ENCODE measurements around the gene GLT6D1.

DNA sequence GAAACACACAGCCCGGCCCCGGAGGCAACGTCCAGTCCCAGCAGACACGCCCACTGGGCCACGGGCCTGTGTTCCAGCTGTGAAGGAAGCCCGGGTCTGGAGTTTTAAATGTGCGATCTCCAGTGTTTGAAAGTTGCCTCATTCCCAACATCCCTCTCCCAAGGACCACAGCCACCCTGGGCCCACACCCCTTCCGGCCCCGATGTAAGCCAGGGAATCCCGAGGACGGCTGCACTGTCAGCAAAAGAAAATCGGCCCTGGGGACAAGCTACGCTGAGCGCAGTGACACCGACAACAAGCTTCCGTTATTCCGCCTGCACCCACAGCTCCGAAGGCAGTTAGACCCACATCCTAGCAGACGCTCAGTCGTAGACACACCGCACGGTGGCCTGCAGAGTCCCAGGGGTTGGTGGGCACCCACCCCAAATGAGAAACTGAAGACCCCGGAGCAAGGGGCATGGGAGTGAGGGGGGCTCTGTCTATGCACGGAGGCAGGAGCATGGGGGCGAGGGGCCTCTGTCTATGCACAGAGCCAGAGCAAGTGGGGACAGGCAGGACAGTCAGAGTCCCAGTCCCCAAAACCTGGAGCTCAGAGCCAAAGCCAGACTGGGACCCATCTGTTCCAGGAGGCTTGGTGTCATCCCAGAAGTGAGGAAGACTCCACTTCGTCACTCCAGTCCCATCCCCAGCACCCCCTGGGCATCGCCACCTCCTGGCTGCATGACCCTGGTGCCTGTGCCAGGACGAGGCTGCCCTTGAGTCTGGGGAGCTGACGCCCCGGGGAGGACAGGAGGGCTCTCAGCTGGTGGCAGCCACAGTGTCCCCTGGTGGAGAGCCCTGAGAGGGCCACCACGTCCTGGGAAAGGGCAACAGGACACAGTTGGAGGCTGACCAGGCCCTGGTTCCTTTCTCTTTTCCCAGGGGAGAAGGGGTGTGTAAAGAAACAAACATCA, 23.4 kb downstream of the GLT6D1 start:
- TF ChIP-seq, protein P1, sequence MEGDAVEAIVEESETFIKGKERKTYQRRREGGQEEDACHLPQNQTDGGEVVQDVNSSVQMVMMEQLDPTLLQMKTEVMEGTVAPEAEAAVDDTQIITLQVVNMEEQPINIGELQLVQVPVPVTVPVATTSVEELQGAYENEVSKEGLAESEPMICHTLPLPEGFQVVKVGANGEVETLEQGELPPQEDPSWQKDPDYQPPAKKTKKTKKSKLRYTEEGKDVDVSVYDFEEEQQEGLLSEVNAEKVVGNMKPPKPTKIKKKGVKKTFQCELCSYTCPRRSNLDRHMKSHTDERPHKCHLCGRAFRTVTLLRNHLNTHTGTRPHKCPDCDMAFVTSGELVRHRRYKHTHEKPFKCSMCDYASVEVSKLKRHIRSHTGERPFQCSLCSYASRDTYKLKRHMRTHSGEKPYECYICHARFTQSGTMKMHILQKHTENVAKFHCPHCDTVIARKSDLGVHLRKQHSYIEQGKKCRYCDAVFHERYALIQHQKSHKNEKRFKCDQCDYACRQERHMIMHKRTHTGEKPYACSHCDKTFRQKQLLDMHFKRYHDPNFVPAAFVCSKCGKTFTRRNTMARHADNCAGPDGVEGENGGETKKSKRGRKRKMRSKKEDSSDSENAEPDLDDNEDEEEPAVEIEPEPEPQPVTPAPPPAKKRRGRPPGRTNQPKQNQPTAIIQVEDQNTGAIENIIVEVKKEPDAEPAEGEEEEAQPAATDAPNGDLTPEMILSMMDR (IDR thresholded peaks at IDR 0.05; ENCODE audit: insufficient read depth, low read length, poor library complexity, severe bottlenecking): no peak
- no peak for TF ChIP-seq EZH2phosphoT487 (conservative IDR thresholded peaks at IDR 0.05; ENCODE audit: low read length)

All from SU-DHL-6 (cell line).